Stimulated activated CD8-positive, alpha-beta memory T cell treated with anti-CD3 and anti-CD28 coated beads, Interleukin-15, amount 100 ng/mL, for 1 hour (primary cell): ENCODE results near the gene ZNF497.

ENCODE experiments used
- DNase-seq: peaks from one replicate; pipeline ENCODE4 v3.0.0-alpha.2; 2020; ENCODE audit warnings: low read depth

The ZNF497 gene

GRCh38 chr19:58307736-58308135 is 54.8 kb downstream of the ZNF497 start:
- no peak for DNase-seq

- DNase-seq = no peak
Observed at GRCh38 chr19:58305932-58306323, 56.6 kb downstream of the ZNF497 start.

GRCh38 chr19:58305065-58305931 is 57.3 kb downstream of the ZNF497 start, which contains the start of gene ERVK3-1:
TSS of gene ERVK3-1 (plus strand) at chr19:58305377. CDS start at chr19:58312169, 6,792 bp downstream.
- DNase-seq = peak; percentile 83

GRCh38 chr19:58304748-58305064 is 57.8 kb downstream of the ZNF497 start:
- no peak for DNase-seq
